ENCODE data around the gene OR2Z1.

Gene OR2Z1

GRCh38 chr19:8721334-8721733, at the start of gene OR2Z1:
Gene OR2Z1, plus strand, starts transcription at chr19:8721634. Its CDS starts 9,395 bp downstream, at chr19:8731029.
- no peaks in the 10 kb centered on the region for H3K27me3 ChIP-seq (ENCODE audit: low read depth, low read length)
- H3K4me1 ChIP-seq (ENCODE audit: low read length) = no peaks in the 10 kb centered on the region
- no peaks in the 10 kb centered on the region for H3K79me2 ChIP-seq (ENCODE audit: low read length)
- TF ChIP-seq EZH2phosphoT487 (IDR thresholded peaks at IDR 0.05; ENCODE audit: low read depth) = no peak
- TF ChIP-seq CTCF (IDR thresholded peaks at IDR 0.05; ENCODE audit: low read depth, low read length) = no peak
- H4K20me1 ChIP-seq (ENCODE audit: insufficient read depth, low read length) = no peaks in the 10 kb centered on the region
- no peak within 1 kb of the TSS for H3K9ac ChIP-seq (ENCODE audit: low read length)
- no peak within 1 kb of the TSS for H3K27ac ChIP-seq (ENCODE audit: low read length)
- no peak within 1 kb of the TSS for H2AFZ ChIP-seq (ENCODE audit: low read depth, low read length)
- H3K9me3 ChIP-seq (ENCODE audit: insufficient read depth, low read length) = no peaks in the 10 kb centered on the region
- no peak within 1 kb of the TSS for H3K4me3 ChIP-seq (ENCODE audit: low read length)
- H3K4me2 ChIP-seq (ENCODE audit: low read length) = no peak within 1 kb of the TSS
- H3K36me3 ChIP-seq (replicated peaks; ENCODE audit: low read depth, low read length) = no peaks in the 10 kb centered on the region

- Histone ChIP-seq H3K27me3 (ENCODE audit: low read depth, low read length) (peaks cover 3% of the 10 kb centered on the region; the same call in 1 of the 2 replicates), H3K27ac (ENCODE audit: low read length) (no peak overlapping the region), H3K4me1 (ENCODE audit: low read length) (no peaks in the 10 kb centered on the region), H3K4me2 (ENCODE audit: low read length) (no peak overlapping the region), H3K36me3 (replicated peaks; ENCODE audit: low read depth, low read length) (no peaks in the 10 kb centered on the region), H4K20me1 (ENCODE audit: insufficient read depth, low read length) (no peaks in the 10 kb centered on the region), H3K9ac (ENCODE audit: low read length) (no peak overlapping the region), H3K79me2 (ENCODE audit: low read length) (no peaks in the 10 kb centered on the region), H3K9me3 (ENCODE audit: insufficient read depth, low read length) (no peaks in the 10 kb centered on the region), H3K4me3 (ENCODE audit: low read length) (no peak overlapping the region), H2AFZ (ENCODE audit: low read depth, low read length) (no peak overlapping the region)
- TF ChIP-seq EZH2phosphoT487 (IDR thresholded peaks at IDR 0.05; ENCODE audit: low read depth) (no peak), CTCF (IDR thresholded peaks at IDR 0.05; ENCODE audit: low read depth, low read length) (no peak)
Measured at GRCh38 chr19:8673276-8673891, 48.0 kb upstream of the OR2Z1 start.

- Histone ChIP-seq H3K79me2 (ENCODE audit: low read length) (no peaks in the 10 kb centered on the region), H3K36me3 (replicated peaks; ENCODE audit: low read depth, low read length) (no peaks in the 10 kb centered on the region), H2AFZ (ENCODE audit: low read depth, low read length) (no peak overlapping the region), H3K27me3 (ENCODE audit: low read depth, low read length) (0 out of 2 replicates have a peak, but pooled peaks cover 3% of the 10 kb centered on the region), H3K4me1 (ENCODE audit: low read length) (no peaks in the 10 kb centered on the region), H3K9ac (ENCODE audit: low read length) (no peak overlapping the region), H3K9me3 (ENCODE audit: insufficient read depth, low read length) (no peaks in the 10 kb centered on the region), H3K4me2 (ENCODE audit: low read length) (no peak overlapping the region), H3K4me3 (ENCODE audit: low read length) (no peak overlapping the region), H3K27ac (ENCODE audit: low read length) (no peak overlapping the region), H4K20me1 (ENCODE audit: insufficient read depth, low read length) (no peaks in the 10 kb centered on the region)
- TF ChIP-seq EZH2phosphoT487 (IDR thresholded peaks at IDR 0.05; ENCODE audit: low read depth) = no peak
- TF ChIP-seq CTCF (IDR thresholded peaks at IDR 0.05; ENCODE audit: low read depth, low read length) = no peak
Measured at GRCh38 chr19:8675066-8675465, 46.4 kb upstream of the OR2Z1 start.

GRCh38 chr19:8678244-8678807, 43.1 kb upstream of the OR2Z1 start:
- no peak overlapping the region for H3K4me3 ChIP-seq (ENCODE audit: low read length)
- no peaks in the 10 kb centered on the region for H3K4me1 ChIP-seq (ENCODE audit: low read length)
- H3K27ac ChIP-seq (ENCODE audit: low read length) = no peak overlapping the region
- no peaks in the 10 kb centered on the region for H3K79me2 ChIP-seq (ENCODE audit: low read length)
- no peak overlapping the region for H3K4me2 ChIP-seq (ENCODE audit: low read length)
- TF ChIP-seq EZH2phosphoT487 (IDR thresholded peaks at IDR 0.05; ENCODE audit: low read depth) (no peak), CTCF (IDR thresholded peaks at IDR 0.05; ENCODE audit: low read depth, low read length) (no peak)
- H3K36me3 ChIP-seq (replicated peaks; ENCODE audit: low read depth, low read length) = no peaks in the 10 kb centered on the region
- no peak overlapping the region for H3K9ac ChIP-seq (ENCODE audit: low read length)
- H3K27me3 ChIP-seq (ENCODE audit: low read depth, low read length) = 0 out of 2 replicates have a peak, but pooled peaks cover 3% of the 10 kb centered on the region
- H4K20me1 ChIP-seq (ENCODE audit: insufficient read depth, low read length) = no peaks in the 10 kb centered on the region
- no peak overlapping the region for H2AFZ ChIP-seq (ENCODE audit: low read depth, low read length)
- H3K9me3 ChIP-seq (ENCODE audit: insufficient read depth, low read length) = no peaks in the 10 kb centered on the region
